Myometrial cell (primary cell): Measurements from ENCODE around the gene TMEM184C. TPM values are rescaled to one million over a fixed set of nuclear protein-coding genes. Genes with fewer than 3 reads are reported as not detected.

Experiments used
- total RNA-seq: library from RNA; depleted of rRNA; stranded (reverse); fragments of >200 nt; gene quantifications from 2 replicates; pipeline ENCODE4 v1.2.3, GENCODE V29; 2015

The TMEM184C gene
- total RNA-seq: 28.3 and 30.5 TPM in 2 replicates

DNA sequence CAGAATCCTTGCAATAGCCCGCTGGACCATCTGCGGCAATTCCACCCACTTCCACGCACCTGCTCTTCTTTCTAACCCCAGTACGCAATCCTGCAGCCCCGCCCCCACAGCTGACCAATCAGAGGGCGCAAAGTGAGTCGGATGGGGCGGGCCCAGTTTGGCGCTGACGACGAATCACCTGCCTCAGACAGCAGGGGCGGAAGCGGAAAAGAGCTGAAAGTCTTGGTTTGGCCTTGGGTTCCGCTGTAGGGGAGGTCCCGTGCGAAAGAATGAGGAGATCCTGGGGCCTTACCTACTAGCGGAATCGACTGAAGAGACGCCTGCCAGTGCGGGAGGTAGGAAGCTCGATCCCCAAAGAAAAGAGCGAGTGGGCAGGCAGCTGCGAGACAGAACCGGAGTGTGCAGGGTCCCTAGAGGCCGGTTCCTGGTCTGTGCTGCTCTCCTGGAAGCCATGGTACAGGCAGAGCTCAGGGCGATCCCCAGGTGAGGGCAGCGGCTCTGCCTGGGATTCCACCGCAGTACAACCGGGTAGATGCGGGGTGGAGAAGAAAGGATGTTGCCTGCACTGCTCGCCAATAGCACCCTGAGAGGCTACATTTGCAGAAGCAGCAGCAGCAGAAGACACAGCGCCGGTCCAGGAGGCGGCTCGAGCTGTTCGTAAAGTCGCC, at the start of gene TMEM184C:
TSS of gene TMEM184C (plus strand) at position 225 of the 668 bp plus-strand sequence. CDS start 560 bp downstream, outside the sequence.

DNA sequence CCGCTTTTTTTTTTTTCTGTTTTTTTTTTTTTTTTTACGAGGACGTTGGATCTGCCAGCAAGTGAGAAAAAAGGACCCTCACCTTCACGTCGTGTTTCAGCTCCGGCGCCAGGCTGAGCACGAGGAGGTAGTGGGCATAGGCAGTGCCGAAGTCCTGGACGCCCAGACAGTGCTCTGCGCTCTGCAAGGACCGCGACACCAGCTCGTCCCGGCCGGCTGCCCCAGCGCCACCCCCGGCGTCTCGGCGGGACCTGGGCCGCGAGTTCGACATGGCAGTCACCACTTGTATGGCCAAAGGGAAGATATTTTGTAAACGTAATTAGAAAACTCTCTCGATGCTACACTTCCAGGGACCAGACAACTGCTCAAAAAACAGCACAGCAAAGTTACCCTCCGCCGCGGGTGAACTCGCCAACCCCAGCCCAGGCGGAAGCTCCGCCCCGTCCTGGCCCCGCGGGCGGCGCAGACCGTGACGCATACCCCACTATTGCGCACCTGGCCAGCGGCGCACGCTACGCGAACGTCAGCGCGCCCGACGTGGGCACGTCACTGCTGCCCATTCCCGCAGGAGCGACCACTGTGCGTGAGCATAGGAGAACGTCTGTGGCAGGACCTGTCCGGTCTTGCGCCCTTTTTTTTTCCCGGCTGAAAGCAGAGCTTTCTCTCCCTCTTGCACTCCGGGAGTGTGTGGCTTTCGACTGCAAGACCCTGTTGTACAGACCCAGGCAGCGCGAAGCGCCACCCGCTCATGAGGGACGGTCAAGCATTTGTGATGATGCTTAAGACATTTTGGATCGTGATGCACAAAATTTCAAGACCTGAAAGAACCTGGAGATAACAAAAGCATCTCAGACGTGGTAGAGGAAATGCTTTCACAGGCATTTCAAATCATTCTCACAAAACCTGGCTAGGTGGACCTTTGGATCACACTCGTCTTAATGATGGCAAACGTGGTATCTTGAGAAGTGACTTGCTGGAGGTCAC, 66.8 kb downstream of the TMEM184C start, which contains the start of gene PRMT9:
TSS of gene PRMT9 (minus strand) at position 447 of the 984 bp plus-strand sequence. CDS start at position 271, 176 bp downstream.

Other genes with a start within 250 kb of the TMEM184C start
- 0.71 and 0.86 TPM in 2 replicates for gene EDNRA, start 136.3 kb upstream of the TMEM184C start, total RNA-seq
- gene PRMT9, start 66.8 kb downstream of the TMEM184C start, total RNA-seq: 10.5 and 12.1 TPM in 2 replicates
- gene ARHGAP10, start 114.7 kb downstream of the TMEM184C start, total RNA-seq: 26.2 and 32.9 TPM in 2 replicates